Uterus (tissue), 2 donors: Measurements from ENCODE around the gene TTLL3.
"Not testable (repeated sequence)": the region's sequence is repeated elsewhere in the genome, so short reads cannot be mapped to it uniquely, and the experiment has no call there.

Experiments
- CTCF ChIP-seq, 4 experiments: fragments of 200-600 bp in 2 of 4; fragments of 450-650 bp in 2 of 4; sonication (generic) in 2 of 4; IDR thresholded peaks; one replicate each; pipeline ENCODE4 v1.5.1; 2016 to 2019; ENCODE audit warnings: antibody characterized with exemption in 4 of 4, mild to moderate bottlenecking in 2 of 4, moderate library complexity in 1 of 4
- POLR2A ChIP-seq, 2 donors: fragments of 450-650 bp; IDR thresholded peaks; one replicate each; pipeline ENCODE4 v1.6.1; 2016; ENCODE audit warnings: antibody characterized with exemption in 2 of 2, mild to moderate bottlenecking in 1 of 2, moderate library complexity in 1 of 2

- TF ChIP-seq CTCF, POLR2A (IDR thresholded peaks at IDR 0.05): not testable (repeated sequence)
Observed at GRCh38 chr3:9851383-9851782, 41.3 kb downstream of the TTLL3 start.
